Esophagus squamous epithelium (tissue), 4 donors: ENCODE measurements around the gene HOXB5.

Source experiments
- POLR2A ChIP-seq, 4 donors: fragments of 450-650 bp; IDR thresholded peaks; one replicate each; pipeline ENCODE4 v1.6.1; 2017; ENCODE audit warnings: antibody characterized with exemption in 4 of 4, mild to moderate bottlenecking in 4 of 4, moderate library complexity in 3 of 4
- TF ChIP-seq, protein P1 (sequence below), 6 experiments: fragments of 450-650 bp in 4 of 6; fragments of 200-600 bp in 2 of 6; sonication (generic) in 2 of 6; IDR thresholded peaks; one replicate each; pipeline ENCODE4 v1.5.1; 2016 to 2019; ENCODE audit warnings: antibody characterized with exemption in 6 of 6, mild to moderate bottlenecking in 4 of 6, moderate library complexity in 4 of 6

DNA sequence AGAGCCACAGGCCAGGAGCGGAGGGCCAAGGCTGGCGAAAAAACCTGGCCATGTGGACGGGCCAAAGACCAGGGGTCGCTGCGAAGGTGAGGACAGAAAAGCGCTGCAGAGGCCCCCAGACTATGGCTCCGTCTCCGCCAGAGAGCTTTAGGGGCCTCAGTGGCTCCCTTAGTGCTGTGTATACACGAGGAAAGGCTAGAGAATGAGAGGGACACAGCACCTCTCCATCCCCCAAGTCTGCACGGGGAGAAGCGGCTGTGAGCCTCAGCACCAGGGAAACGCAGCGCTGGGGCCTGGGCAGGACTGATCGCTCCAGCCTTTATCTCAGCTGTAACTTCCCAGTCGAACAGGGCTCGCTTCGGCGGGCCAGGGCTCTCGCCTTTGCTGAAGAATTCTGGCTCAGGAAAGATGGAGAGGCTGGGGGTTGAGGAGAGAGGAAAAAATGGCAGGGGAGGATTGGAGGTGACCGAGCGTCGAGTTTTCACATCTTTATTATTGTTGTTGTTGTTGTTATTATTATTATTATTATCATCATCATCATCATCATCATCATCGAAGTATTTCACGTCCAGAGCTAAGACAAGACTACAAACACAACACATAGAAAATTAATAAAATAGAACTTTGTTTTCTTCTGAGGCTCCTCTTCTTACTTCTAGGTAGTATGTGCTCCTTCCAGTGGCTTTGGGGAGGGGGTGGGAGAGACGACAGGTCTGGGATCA is 1.9 kb upstream of the HOXB5 start:
- TF ChIP-seq, protein P1, sequence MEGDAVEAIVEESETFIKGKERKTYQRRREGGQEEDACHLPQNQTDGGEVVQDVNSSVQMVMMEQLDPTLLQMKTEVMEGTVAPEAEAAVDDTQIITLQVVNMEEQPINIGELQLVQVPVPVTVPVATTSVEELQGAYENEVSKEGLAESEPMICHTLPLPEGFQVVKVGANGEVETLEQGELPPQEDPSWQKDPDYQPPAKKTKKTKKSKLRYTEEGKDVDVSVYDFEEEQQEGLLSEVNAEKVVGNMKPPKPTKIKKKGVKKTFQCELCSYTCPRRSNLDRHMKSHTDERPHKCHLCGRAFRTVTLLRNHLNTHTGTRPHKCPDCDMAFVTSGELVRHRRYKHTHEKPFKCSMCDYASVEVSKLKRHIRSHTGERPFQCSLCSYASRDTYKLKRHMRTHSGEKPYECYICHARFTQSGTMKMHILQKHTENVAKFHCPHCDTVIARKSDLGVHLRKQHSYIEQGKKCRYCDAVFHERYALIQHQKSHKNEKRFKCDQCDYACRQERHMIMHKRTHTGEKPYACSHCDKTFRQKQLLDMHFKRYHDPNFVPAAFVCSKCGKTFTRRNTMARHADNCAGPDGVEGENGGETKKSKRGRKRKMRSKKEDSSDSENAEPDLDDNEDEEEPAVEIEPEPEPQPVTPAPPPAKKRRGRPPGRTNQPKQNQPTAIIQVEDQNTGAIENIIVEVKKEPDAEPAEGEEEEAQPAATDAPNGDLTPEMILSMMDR (IDR thresholded peaks at IDR 0.05): no peak
- TF ChIP-seq POLR2A (IDR thresholded peaks at IDR 0.05): no peak
